Activated naive CD4-positive, alpha-beta T cell treated with anti-CD3 and anti-CD28 coated beads for 36 hours (primary cell): ENCODE results near the gene CYP1B1. TPM values are rescaled to one million over a fixed set of nuclear protein-coding genes. Genes with fewer than 3 reads are reported as not detected.

Experiments used
- CTCF ChIA-PET: fragments of 350-600 bp; sonication (Branson Sonifier 250); formaldehyde crosslinking; loops from one replicate; lab custom pipeline; 2021; ENCODE audit warnings: antibody characterized with exemption; lab: Charles Lee
- DNase-seq: peaks from one replicate; pipeline ENCODE4 v3.0.0-alpha.2; 2020
- H3K27ac Mint-ChIP-seq: one replicate; pipeline ENCODE4 v1.8.0; 2021; ENCODE audit warnings: mild to moderate bottlenecking, mixed read lengths
- H3K27me3 Mint-ChIP-seq: one replicate; pipeline ENCODE4 v1.8.0; 2021; ENCODE audit warnings: low read depth, mixed read lengths
- H3K36me3 Mint-ChIP-seq: one replicate; pipeline ENCODE4 v1.8.0; 2021; ENCODE audit warnings: low read depth, mixed read lengths
- H3K4me1 Mint-ChIP-seq: one replicate; pipeline ENCODE4 v1.8.0; 2021; ENCODE audit warnings: low read depth, mixed read lengths
- H3K4me3 Mint-ChIP-seq: one replicate; pipeline ENCODE4 v1.8.0; 2021; ENCODE audit warnings: mild to moderate bottlenecking, moderate library complexity, mixed read lengths
- H3K9me3 Mint-ChIP-seq: one replicate; pipeline ENCODE4 v1.8.0; 2021; ENCODE audit warnings: mixed read lengths
- intact Hi-C: fragments of 100-400 bp; cut with micrococcal nuclease; formaldehyde crosslinking; loops from one replicate; pipeline ENCODE4 v1.15.1; 2023
- total RNA-seq, 2 experiments: library from RNA; stranded (reverse); gene quantifications; one replicate each; pipeline ENCODE4 v1.2.3, GENCODE V29; 2021

The CYP1B1 gene
- total RNA-seq = 1 to 10 TPM; 2.4 to 2.5 TPM

GRCh38 chr2:38075507-38076151, at the start of gene CYP1B1:
TSS of gene CYP1B1 (minus strand) at chr2:38076151. CDS start at chr2:38075388, 763 bp downstream.
- Mint-ChIP-seq H3K4me1 (peaks cover 23% of the 10 kb centered on the region), H3K27me3 (peaks cover 49% of the 10 kb centered on the region), H3K27ac (peak within 1 kb of the TSS; percentile 72), H3K36me3 (no peaks in the 10 kb centered on the region), H3K4me3 (peak within 1 kb of the TSS; percentile 75), H3K9me3 (no peaks in the 10 kb centered on the region)
- no peak for DNase-seq
- CTCF ChIA-PET = interaction anchor here (0.9 to 2.4 kb wide), 5 partner anchors 20 to 40 kb away, joined by 3 to 7 read pairs (median 4); no protein-coding TSS in a partner anchor
- intact Hi-C loops = loop anchor here (1.0 to 10.0 kb wide), 9 partner anchors 37 to 681 kb away; partner anchors contain the start of genes ATL2 and RMDN2

- Mint-ChIP-seq H3K4me1 (no peaks in the 10 kb centered on the region), H3K36me3 (no peaks in the 10 kb centered on the region), H3K9me3 (peaks cover 17% of the 10 kb centered on the region), H3K27me3 (no peaks in the 10 kb centered on the region), H3K27ac (no peak overlapping the region), H3K4me3 (no peak overlapping the region)
- intact Hi-C loops = no loop called here
- CTCF ChIA-PET = interaction anchor here (1.3 kb wide), 1 partner anchor 9 kb away, joined by 4 read pairs; no protein-coding TSS in a partner anchor
- DNase-seq = no peak
Measured at GRCh38 chr2:38125007-38125406, 49.1 kb upstream of the CYP1B1 start.

- H3K9me3 Mint-ChIP-seq = peaks cover 17% of the 10 kb centered on the region
- no peak for DNase-seq
- CTCF ChIA-PET = no interaction called here
- H3K36me3 Mint-ChIP-seq = no peaks in the 10 kb centered on the region
- H3K4me3 Mint-ChIP-seq = no peak overlapping the region
- H3K4me1 Mint-ChIP-seq = no peaks in the 10 kb centered on the region
- no peaks in the 10 kb centered on the region for H3K27me3 Mint-ChIP-seq
- intact Hi-C loops = no loop called here
- no peak overlapping the region for H3K27ac Mint-ChIP-seq
Measured at GRCh38 chr2:38123911-38124310, 48.0 kb upstream of the CYP1B1 start.

GRCh38 chr2:38122344-38122743, 46.4 kb upstream of the CYP1B1 start:
- intact Hi-C loops = no loop called here
- Mint-ChIP-seq H3K36me3 (no peaks in the 10 kb centered on the region), H3K27ac (no peak overlapping the region), H3K4me1 (no peaks in the 10 kb centered on the region), H3K27me3 (no peaks in the 10 kb centered on the region), H3K9me3 (peaks cover 13% of the 10 kb centered on the region), H3K4me3 (no peak overlapping the region)
- no peak for DNase-seq
- CTCF ChIA-PET = interaction anchor here (1.2 to 1.9 kb wide), 2 partner anchors 9 to 13 kb away, joined by 3 to 11 read pairs; no protein-coding TSS in a partner anchor

GRCh38 chr2:38121481-38121880, 45.5 kb upstream of the CYP1B1 start:
- H3K4me1 Mint-ChIP-seq = no peaks in the 10 kb centered on the region
- no peaks in the 10 kb centered on the region for H3K36me3 Mint-ChIP-seq
- no peak overlapping the region for H3K27ac Mint-ChIP-seq
- intact Hi-C loops = no loop called here
- no peak overlapping the region for H3K4me3 Mint-ChIP-seq
- H3K27me3 Mint-ChIP-seq = no peaks in the 10 kb centered on the region
- CTCF ChIA-PET = interaction anchor here (0.6 to 1.9 kb wide), 3 partner anchors 12 to 218 kb away, joined by 3 to 11 read pairs (median 3); no protein-coding TSS in a partner anchor
- DNase-seq = no peak
- H3K9me3 Mint-ChIP-seq = peaks cover 6% of the 10 kb centered on the region

GRCh38 chr2:38120829-38121228, 44.9 kb upstream of the CYP1B1 start:
- Mint-ChIP-seq H3K36me3 (no peaks in the 10 kb centered on the region), H3K4me1 (no peaks in the 10 kb centered on the region), H3K4me3 (no peak overlapping the region), H3K9me3 (no peaks in the 10 kb centered on the region), H3K27me3 (no peaks in the 10 kb centered on the region), H3K27ac (no peak overlapping the region)
- CTCF ChIA-PET = interaction anchor here (1.3 kb wide), 1 partner anchor 154 kb away, joined by 3 read pairs; no protein-coding TSS in a partner anchor
- intact Hi-C loops = no loop called here
- DNase-seq = no peak

- no peaks in the 10 kb centered on the region for H3K27me3 Mint-ChIP-seq
- no peaks in the 10 kb centered on the region for H3K36me3 Mint-ChIP-seq
- H3K9me3 Mint-ChIP-seq = no peaks in the 10 kb centered on the region
- CTCF ChIA-PET = interaction anchor here (1.2 to 1.3 kb wide), 2 partner anchors 138 to 155 kb away, joined by 3 to 4 read pairs; no protein-coding TSS in a partner anchor
- no peak for DNase-seq
- intact Hi-C loops = no loop called here
- H3K27ac Mint-ChIP-seq = no peak overlapping the region
- no peak overlapping the region for H3K4me3 Mint-ChIP-seq
- no peaks in the 10 kb centered on the region for H3K4me1 Mint-ChIP-seq
Measured at GRCh38 chr2:38120264-38120592, 44.3 kb upstream of the CYP1B1 start.

- CTCF ChIA-PET = interaction anchor here (1.2 to 2.6 kb wide), 3 partner anchors 10 to 160 kb away, joined by 3 to 7 read pairs (median 6); partner anchors contain the start of gene CYP1B1
- DNase-seq = no peak
- intact Hi-C loops = loop anchor here (5.0 kb wide), 1 partner anchor 59 kb away; no protein-coding TSS in a partner anchor
- Mint-ChIP-seq H3K4me3 (no peak overlapping the region), H3K9me3 (no peaks in the 10 kb centered on the region), H3K4me1 (no peaks in the 10 kb centered on the region), H3K27ac (no peak overlapping the region), H3K36me3 (no peaks in the 10 kb centered on the region), H3K27me3 (peaks cover 7% of the 10 kb centered on the region)
Measured at GRCh38 chr2:38116762-38117161, 40.8 kb upstream of the CYP1B1 start.

- no peaks in the 10 kb centered on the region for H3K36me3 Mint-ChIP-seq
- no peaks in the 10 kb centered on the region for H3K9me3 Mint-ChIP-seq
- peak; percentile 92 for DNase-seq
- no peak overlapping the region for H3K27ac Mint-ChIP-seq
- H3K4me1 Mint-ChIP-seq = no peaks in the 10 kb centered on the region
- intact Hi-C loops = loop anchor here (1.0 to 5.0 kb wide), 6 partner anchors 39 to 393 kb away; partner anchors contain the start of gene CYP1B1
- no peak overlapping the region for H3K4me3 Mint-ChIP-seq
- H3K27me3 Mint-ChIP-seq = peaks cover 13% of the 10 kb centered on the region
- CTCF ChIA-PET = interaction anchor here (0.6 to 2.6 kb wide), 17 partner anchors 9 to 421 kb away, joined by 3 to 9 read pairs (median 4); partner anchors contain the start of gene CYP1B1
Measured at GRCh38 chr2:38115216-38116032, 39.5 kb upstream of the CYP1B1 start.

GRCh38 chr2:38113981-38114708, 38.2 kb upstream of the CYP1B1 start:
- Mint-ChIP-seq H3K36me3 (no peaks in the 10 kb centered on the region), H3K4me1 (no peaks in the 10 kb centered on the region), H3K27me3 (peaks cover 19% of the 10 kb centered on the region), H3K4me3 (no peak overlapping the region), H3K27ac (no peak overlapping the region), H3K9me3 (no peaks in the 10 kb centered on the region)
- intact Hi-C loops = loop anchor here (5.0 kb wide), 1 partner anchor 717 kb away; no protein-coding TSS in a partner anchor
- CTCF ChIA-PET = interaction anchor here (0.7 to 1.8 kb wide), 7 partner anchors 8 to 582 kb away, joined by 3 to 4 read pairs (median 3); no protein-coding TSS in a partner anchor
- DNase-seq = no peak

GRCh38 chr2:38113051-38113450, 37.1 kb upstream of the CYP1B1 start:
- peaks cover 23% of the 10 kb centered on the region for H3K27me3 Mint-ChIP-seq
- intact Hi-C loops = loop anchor here (5.0 kb wide), 1 partner anchor 716 kb away; no protein-coding TSS in a partner anchor
- H3K4me1 Mint-ChIP-seq = no peaks in the 10 kb centered on the region
- no peak overlapping the region for H3K4me3 Mint-ChIP-seq
- H3K9me3 Mint-ChIP-seq = no peaks in the 10 kb centered on the region
- CTCF ChIA-PET = interaction anchor here (0.7 to 1.7 kb wide), 6 partner anchors 10 to 222 kb away, joined by 3 to 4 read pairs (median 3); no protein-coding TSS in a partner anchor
- no peaks in the 10 kb centered on the region for H3K36me3 Mint-ChIP-seq
- H3K27ac Mint-ChIP-seq = no peak overlapping the region
- DNase-seq = no peak
